Measurements from ENCODE around the gene KLHL36. TPM values are rescaled to one million over a fixed set of nuclear protein-coding genes. Genes with fewer than 3 reads are reported as not detected.

Gene KLHL36
- total RNA-seq, 1 experiment from 2014 or later, result 36.7 TPM

DNA sequence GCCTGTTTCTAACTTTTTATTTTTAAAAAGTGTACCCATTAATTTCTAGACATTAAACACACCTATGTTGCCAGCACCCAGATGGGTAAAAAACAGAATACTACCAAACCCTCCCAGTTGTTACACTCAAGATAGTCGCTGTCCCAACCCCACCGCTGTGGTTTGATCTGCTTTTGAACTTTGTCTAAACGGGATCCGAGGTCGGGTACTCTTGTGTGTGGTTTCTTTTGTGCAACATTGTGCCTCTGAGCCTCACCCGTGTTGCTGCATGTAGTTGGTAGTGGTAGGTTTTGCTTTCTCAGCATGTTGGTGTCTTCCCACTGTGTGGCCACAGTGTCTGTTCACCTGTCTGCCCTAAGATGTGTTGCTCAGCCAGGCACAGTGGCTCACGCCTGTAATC is 4.3 kb downstream of the KLHL36 start:
- Histone ChIP-seq H3K27ac (ENCODE audit: insufficient read length, low read depth, low read length) (no peak overlapping the region), H2AFZ (ENCODE audit: low read length) (no peak overlapping the region), H4K91ac (ENCODE audit: insufficient read length, low read depth, low read length) (no peak overlapping the region), H3K56ac (ENCODE audit: insufficient read length, low read depth, low read length) (no peak overlapping the region), H3K4me2 (ENCODE audit: insufficient read depth, insufficient read length, low read length) (no peak overlapping the region), H2BK12ac (ENCODE audit: insufficient read length, low read depth, low read length) (no peak overlapping the region), H3T11ph (ENCODE audit: low read length) (no peak overlapping the region), H4K8ac (replicated peaks; ENCODE audit: insufficient read length, low read depth, low read length) (no peak overlapping the region), H3K23ac (ENCODE audit: insufficient read length, low read depth, low read length) (no peak overlapping the region), H2BK5ac (ENCODE audit: insufficient read length, low read length) (no peak overlapping the region), H3K9ac (ENCODE audit: extremely low read depth, insufficient read length, low read length) (no peak overlapping the region), H2AK5ac (ENCODE audit: insufficient read length, low read length) (no peak overlapping the region), H2BK15ac (ENCODE audit: low read depth, low read length) (no peak overlapping the region), H3K14ac (ENCODE audit: insufficient read depth, low read length) (no peak overlapping the region), H4K5ac (ENCODE audit: insufficient read length, low read depth, low read length) (no peak overlapping the region), H3K4ac (ENCODE audit: low read depth, low read length) (no peak overlapping the region), H2BK120ac (ENCODE audit: low read depth, low read length, poor library complexity, severe bottlenecking) (no peak overlapping the region), H3K27me3 (ENCODE audit: insufficient read depth, low read length) (no peaks in the 10 kb centered on the region), H3K9me3 (ENCODE audit: control insufficient read depth, low read depth, low read length) (no peaks in the 10 kb centered on the region), H3K18ac (ENCODE audit: insufficient read length, low read depth, low read length) (no peak overlapping the region), H3K79me1 (ENCODE audit: insufficient read depth, low read depth, low read length, poor library complexity, severe bottlenecking) (no peaks in the 10 kb centered on the region), H3K23me2 (ENCODE audit: insufficient read length, low read depth, low read length, poor library complexity, severe bottlenecking) (peaks cover 5% of the 10 kb centered on the region), H2BK20ac (ENCODE audit: low read depth, low read length, poor library complexity, severe bottlenecking) (no peak overlapping the region), H3K79me2 (ENCODE audit: insufficient read depth, low read length) (no peaks in the 10 kb centered on the region; the same call in 1 of the 2 replicates), H4K20me1 (ENCODE audit: control insufficient read depth, insufficient read depth, insufficient read length) (no peaks in the 10 kb centered on the region), H3K4me1 (ENCODE audit: insufficient read depth, low read length) (no peaks in the 10 kb centered on the region)
- no peak for DNase-seq
- Mint-ChIP-seq H3K27ac (no peak overlapping the region), H3K4me1 (peaks cover 4 to 13% of the 10 kb centered on the region in 2 experiments; a peak in 3 of 4 replicates), H3K36me3 (ENCODE audit: insufficient read depth in 1 of 3, low read depth in 3 of 3) (peaks cover 7 to 30% (median 23%) of the 10 kb centered on the region in 3 experiments), H3K9me3 (no peaks in the 10 kb centered on the region), H3K4me3 (no peak overlapping the region), H3K27me3 (ENCODE audit: low read depth) (peaks cover 9% of the 10 kb centered on the region)
- TF ChIP-seq, protein P1, sequence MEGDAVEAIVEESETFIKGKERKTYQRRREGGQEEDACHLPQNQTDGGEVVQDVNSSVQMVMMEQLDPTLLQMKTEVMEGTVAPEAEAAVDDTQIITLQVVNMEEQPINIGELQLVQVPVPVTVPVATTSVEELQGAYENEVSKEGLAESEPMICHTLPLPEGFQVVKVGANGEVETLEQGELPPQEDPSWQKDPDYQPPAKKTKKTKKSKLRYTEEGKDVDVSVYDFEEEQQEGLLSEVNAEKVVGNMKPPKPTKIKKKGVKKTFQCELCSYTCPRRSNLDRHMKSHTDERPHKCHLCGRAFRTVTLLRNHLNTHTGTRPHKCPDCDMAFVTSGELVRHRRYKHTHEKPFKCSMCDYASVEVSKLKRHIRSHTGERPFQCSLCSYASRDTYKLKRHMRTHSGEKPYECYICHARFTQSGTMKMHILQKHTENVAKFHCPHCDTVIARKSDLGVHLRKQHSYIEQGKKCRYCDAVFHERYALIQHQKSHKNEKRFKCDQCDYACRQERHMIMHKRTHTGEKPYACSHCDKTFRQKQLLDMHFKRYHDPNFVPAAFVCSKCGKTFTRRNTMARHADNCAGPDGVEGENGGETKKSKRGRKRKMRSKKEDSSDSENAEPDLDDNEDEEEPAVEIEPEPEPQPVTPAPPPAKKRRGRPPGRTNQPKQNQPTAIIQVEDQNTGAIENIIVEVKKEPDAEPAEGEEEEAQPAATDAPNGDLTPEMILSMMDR (conservative IDR thresholded peaks at IDR 0.05), result no peak
- no CpG with 5 or more reads among the region's 7 CpGs for WGBS (ENCODE audit: extremely low coverage, insufficient read length, low lambda C conversion rate)
